ENCODE results near the gene UNC79. TPM values are rescaled to one million over a fixed set of nuclear protein-coding genes. Genes with fewer than 3 reads are reported as not detected.

UNC79 gene
- total RNA-seq, 1 donor from 2014 or later: 0.10 TPM

- H3K9me3 Mint-ChIP-seq (ENCODE audit: low read depth): peaks cover 23% of the 10 kb centered on the region
- H3K4me3 Mint-ChIP-seq (ENCODE audit: unreplicated experiment): no peak overlapping the region
- peaks cover 1% of the 10 kb centered on the region for H3K36me3 Mint-ChIP-seq (ENCODE audit: low read depth)
Observed at GRCh38 chr14:93700928-93701327, 270.2 kb downstream of the UNC79 start.

DNA sequence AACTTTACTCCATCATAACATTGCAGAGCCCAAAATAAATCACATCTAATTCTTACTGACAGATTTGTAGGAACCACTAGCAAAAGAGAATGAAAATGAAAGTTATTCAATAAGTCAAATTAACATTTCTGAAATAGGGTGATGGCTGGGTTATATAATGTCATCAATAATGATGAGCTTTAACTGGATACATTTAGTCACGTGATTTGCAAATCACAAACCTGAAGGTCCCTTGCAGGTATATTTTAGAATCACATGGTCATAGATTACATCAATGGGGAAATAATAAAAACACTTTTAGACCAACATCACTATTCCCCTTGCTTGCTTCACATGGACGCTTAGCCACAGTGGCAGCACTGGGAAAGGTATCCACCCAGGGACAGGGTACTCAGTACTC lies 270.8 kb downstream of the UNC79 start:
- Mint-ChIP-seq H3K27ac (ENCODE audit: unreplicated experiment) (no peak overlapping the region), H3K36me3 (ENCODE audit: low read depth) (peaks cover 1% of the 10 kb centered on the region), H3K4me1 (ENCODE audit: low read depth) (no peaks in the 10 kb centered on the region), H3K4me3 (ENCODE audit: unreplicated experiment) (no peak overlapping the region), H3K27me3 (ENCODE audit: low read depth) (peaks cover under 1% of the 10 kb centered on the region), H3K9me3 (ENCODE audit: low read depth) (peaks cover 23% of the 10 kb centered on the region)
- no peak for TF ChIP-seq CTCF (IDR thresholded peaks at IDR 0.05)
- no peak for DNase-seq (ENCODE audit: low spot score)

More at GRCh38 chr14:93700928-93701327, 270.2 kb downstream of the UNC79 start:
- Mint-ChIP-seq H3K4me1 (ENCODE audit: low read depth) (no peaks in the 10 kb centered on the region), H3K27ac (ENCODE audit: unreplicated experiment) (no peak overlapping the region), H3K27me3 (ENCODE audit: low read depth) (no peaks in the 10 kb centered on the region)
- DNase-seq (ENCODE audit: low spot score): no peak
- TF ChIP-seq CTCF (IDR thresholded peaks at IDR 0.05): no peak

- no peaks in the 10 kb centered on the region for H3K4me1 Mint-ChIP-seq (ENCODE audit: low read depth)
- no peak overlapping the region for H3K4me3 Mint-ChIP-seq (ENCODE audit: unreplicated experiment)
- TF ChIP-seq CTCF (IDR thresholded peaks at IDR 0.05): no peak
- H3K27me3 Mint-ChIP-seq (ENCODE audit: low read depth): peaks cover 2% of the 10 kb centered on the region
- peaks cover 1% of the 10 kb centered on the region for H3K36me3 Mint-ChIP-seq (ENCODE audit: low read depth)
- no peak for DNase-seq (ENCODE audit: low spot score)
- no peak overlapping the region for H3K27ac Mint-ChIP-seq (ENCODE audit: unreplicated experiment)
- peaks cover 17% of the 10 kb centered on the region for H3K9me3 Mint-ChIP-seq (ENCODE audit: low read depth)
Observed at GRCh38 chr14:93702946-93703345, 272.2 kb downstream of the UNC79 start.

DNA sequence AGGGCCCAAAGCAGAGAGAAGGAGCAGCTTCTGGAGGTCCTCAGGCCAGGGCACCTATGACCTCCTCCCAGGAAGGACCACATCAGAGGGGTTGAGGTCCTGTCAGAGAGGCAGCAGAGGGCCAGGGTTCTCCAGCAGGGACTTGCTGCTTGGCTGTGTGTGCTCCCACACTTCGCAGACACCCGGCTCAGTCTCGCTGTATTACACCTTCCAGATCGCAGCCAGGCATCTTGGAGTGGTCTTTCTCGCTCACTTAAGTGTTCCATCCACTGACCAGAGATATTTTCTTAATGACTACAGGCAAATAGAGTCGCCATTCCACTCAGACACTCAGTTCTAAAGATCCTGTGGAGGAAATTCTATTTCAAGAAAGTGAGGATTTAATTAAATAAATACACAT lies 273.2 kb downstream of the UNC79 start:
- Mint-ChIP-seq H3K4me1 (ENCODE audit: low read depth) (no peaks in the 10 kb centered on the region), H3K4me3 (ENCODE audit: unreplicated experiment) (no peak overlapping the region), H3K9me3 (ENCODE audit: low read depth) (peaks cover 13% of the 10 kb centered on the region), H3K27me3 (ENCODE audit: low read depth) (peaks cover 2% of the 10 kb centered on the region), H3K27ac (ENCODE audit: unreplicated experiment) (no peak overlapping the region), H3K36me3 (ENCODE audit: low read depth) (no peaks in the 10 kb centered on the region)
- no peak for TF ChIP-seq CTCF (IDR thresholded peaks at IDR 0.05)
- DNase-seq (ENCODE audit: low spot score): no peak

DNA sequence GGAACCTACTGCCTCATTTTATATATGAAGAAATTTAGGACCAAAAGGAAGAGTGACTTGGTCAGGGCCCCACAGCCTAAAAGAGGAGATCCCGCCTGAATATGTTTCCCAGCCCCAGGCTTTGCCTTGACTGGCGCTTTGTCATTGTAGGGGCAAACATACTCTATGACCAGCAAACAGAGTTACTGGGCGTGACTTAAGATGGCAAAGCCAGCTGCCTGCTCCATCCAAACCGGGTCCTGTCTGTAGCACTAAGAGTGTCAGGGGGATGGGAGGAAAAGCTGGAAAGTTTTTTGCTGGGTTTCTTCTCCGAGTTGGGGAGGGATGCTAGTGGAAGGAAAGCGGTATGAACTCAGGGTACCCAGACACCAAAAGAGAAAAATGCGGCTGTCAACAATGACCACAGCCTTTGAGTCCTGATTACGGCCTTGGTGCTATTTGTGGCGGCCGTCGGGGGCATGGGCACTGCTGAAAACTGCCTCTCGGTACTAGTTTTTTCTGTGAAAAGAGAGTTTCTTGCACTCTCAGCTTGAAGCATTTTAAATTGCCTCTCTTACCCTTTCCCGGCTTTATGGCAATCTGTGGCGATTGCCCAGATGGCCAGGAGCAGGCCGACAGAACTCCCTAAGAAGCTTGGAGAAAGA lies 274.9 kb downstream of the UNC79 start:
- no peak overlapping the region for H3K27ac Mint-ChIP-seq (ENCODE audit: unreplicated experiment)
- H3K27me3 Mint-ChIP-seq (ENCODE audit: low read depth): peaks cover 2% of the 10 kb centered on the region
- H3K36me3 Mint-ChIP-seq (ENCODE audit: low read depth): no peaks in the 10 kb centered on the region
- DNase-seq (ENCODE audit: low spot score): no peak
- H3K9me3 Mint-ChIP-seq (ENCODE audit: low read depth): peaks cover 3% of the 10 kb centered on the region
- H3K4me1 Mint-ChIP-seq (ENCODE audit: low read depth): no peaks in the 10 kb centered on the region
- TF ChIP-seq CTCF (IDR thresholded peaks at IDR 0.05): no peak
- no peak overlapping the region for H3K4me3 Mint-ChIP-seq (ENCODE audit: unreplicated experiment)

Measured in chondrocyte (in vitro differentiated cells).